Testis (tissue), 3 donors: ENCODE results near the gene HRH1. TPM values are rescaled to one million over a fixed set of nuclear protein-coding genes. Genes with fewer than 3 reads are reported as not detected.
"Not testable (repeated sequence)": the region's sequence is repeated elsewhere in the genome, so short reads cannot be mapped to it uniquely, and the experiment has no call there.

Experiments
- DNase-seq: peaks from one replicate; pipeline ENCODE4 v3.0.0-alpha.2; 2019
- H3K27ac ChIP-seq, 2 donors: fragments of 200-600 bp; sonication (generic); one replicate each; pipeline ENCODE4 v1.5.1; 2019
- H3K27me3 ChIP-seq: fragments of 200-600 bp; sonication (generic); one replicate; pipeline ENCODE4 v1.5.1; 2019
- H3K36me3 ChIP-seq: fragments of 200-600 bp; sonication (generic); one replicate; pipeline ENCODE4 v1.5.1; 2017; ENCODE audit warnings: low read depth; ENCODE audit errors: missing control alignments
- H3K4me1 ChIP-seq: fragments of 200-600 bp; sonication (generic); one replicate; pipeline ENCODE4 v1.5.1; 2019
- H3K4me3 ChIP-seq, 2 donors: fragments of 200-600 bp; sonication (generic); one replicate each; pipeline ENCODE4 v1.5.1; 2017 to 2019
- H3K9me3 ChIP-seq: fragments of 200-600 bp; sonication (generic); one replicate; pipeline ENCODE4 v1.5.1; 2017
- POLR2A ChIP-seq: fragments of 450-650 bp; IDR thresholded peaks from one replicate; pipeline ENCODE4 v1.6.1; 2017; ENCODE audit warnings: antibody characterized with exemption, mild to moderate bottlenecking, moderate library complexity
- WGBS, 2 donors: methylation state at CpG; one replicate each; pipeline ENCODE4 v1.1.5; 2018; 5-methylcytosine and 5-hydroxymethylcytosine counted together
- intact Hi-C: fragments of 100-400 bp; cut with DNase I; formaldehyde crosslinking; loops from one replicate; pipeline ENCODE4 v1.15.1; 2023; ENCODE audit warnings: low total_unique reads
- polyA plus RNA-seq: library from polyadenylated mRNA; stranded (reverse); fragments of 350-450 nt; fragmentation: Illumina TruSeq; extraction: RNeasy Lipid Tissue Mini Kit (QIAGEN cat#74804); gene quantifications from one replicate; pipeline ENCODE4 v1.2.3, GENCODE V29; 2014; ENCODE audit warnings: low read depth, low replicate concordance; ENCODE audit not compliant: insufficient read depth
- total RNA-seq, 2 donors: library from RNA; depleted of rRNA; stranded (reverse); fragments of >200 nt; gene quantifications; one replicate each; pipeline ENCODE4 v1.2.3, GENCODE V29; 2016
- TF ChIP-seq, protein P1 (sequence below), 3 experiments: fragments of 450-650 bp in 2 of 3; fragments of 200-600 bp in 1 of 3; sonication (generic) in 1 of 3; IDR thresholded peaks; one replicate each; pipeline ENCODE4 v1.5.1; 2016 to 2019; ENCODE audit warnings: antibody characterized with exemption in 3 of 3, mild to moderate bottlenecking in 2 of 3, moderate library complexity in 1 of 3

HRH1 gene
- total and polyA plus RNA-seq, 3 donors from 2014 or later: 1.6 to 3.2 (median 2.5) TPM

DNA sequence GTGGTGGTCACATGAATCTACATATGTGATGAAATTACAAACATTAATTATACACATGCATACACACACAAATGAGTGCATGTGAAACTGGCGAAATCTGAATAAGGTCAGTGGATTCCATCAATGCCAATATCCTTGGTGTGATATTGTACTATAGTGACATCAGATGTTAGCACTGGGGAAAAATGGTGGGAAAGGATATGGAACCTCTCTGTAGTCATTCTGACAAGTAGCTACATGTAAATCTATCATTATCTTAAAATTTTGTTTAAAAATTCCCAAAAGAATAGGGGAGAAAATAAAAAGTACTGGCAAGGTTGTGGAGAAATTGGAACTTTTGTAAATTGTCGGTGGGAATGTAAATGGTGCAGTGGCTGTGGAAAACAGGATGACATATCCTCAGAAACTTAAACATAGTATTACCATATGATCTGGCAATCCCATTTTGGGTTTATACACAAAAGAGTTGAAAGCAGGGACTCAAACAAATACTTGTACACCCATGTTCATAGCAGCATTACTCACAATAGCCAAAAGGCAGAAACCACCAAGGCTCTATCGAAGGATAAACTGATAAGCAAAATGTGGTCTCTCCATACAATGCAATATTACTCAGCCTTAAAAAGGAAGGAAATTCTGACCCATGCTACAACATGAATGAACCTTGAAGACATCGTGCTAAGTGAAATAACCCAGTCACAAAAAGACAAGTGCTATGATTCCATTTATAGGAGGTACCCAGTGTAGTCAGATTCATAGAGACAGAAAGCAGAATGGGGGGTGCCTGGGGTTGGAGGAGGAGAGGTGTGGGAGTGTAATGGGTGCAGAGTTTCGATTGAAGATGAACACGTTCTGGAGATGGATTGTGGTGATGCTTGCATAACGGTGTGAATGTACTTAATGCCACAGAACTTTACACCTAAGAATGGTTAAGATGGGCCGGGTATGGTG is 25.3 kb upstream of the HRH1 start:
- H3K4me1 ChIP-seq: no peaks in the 10 kb centered on the region
- no peak for TF ChIP-seq POLR2A
- TF ChIP-seq, protein P1, sequence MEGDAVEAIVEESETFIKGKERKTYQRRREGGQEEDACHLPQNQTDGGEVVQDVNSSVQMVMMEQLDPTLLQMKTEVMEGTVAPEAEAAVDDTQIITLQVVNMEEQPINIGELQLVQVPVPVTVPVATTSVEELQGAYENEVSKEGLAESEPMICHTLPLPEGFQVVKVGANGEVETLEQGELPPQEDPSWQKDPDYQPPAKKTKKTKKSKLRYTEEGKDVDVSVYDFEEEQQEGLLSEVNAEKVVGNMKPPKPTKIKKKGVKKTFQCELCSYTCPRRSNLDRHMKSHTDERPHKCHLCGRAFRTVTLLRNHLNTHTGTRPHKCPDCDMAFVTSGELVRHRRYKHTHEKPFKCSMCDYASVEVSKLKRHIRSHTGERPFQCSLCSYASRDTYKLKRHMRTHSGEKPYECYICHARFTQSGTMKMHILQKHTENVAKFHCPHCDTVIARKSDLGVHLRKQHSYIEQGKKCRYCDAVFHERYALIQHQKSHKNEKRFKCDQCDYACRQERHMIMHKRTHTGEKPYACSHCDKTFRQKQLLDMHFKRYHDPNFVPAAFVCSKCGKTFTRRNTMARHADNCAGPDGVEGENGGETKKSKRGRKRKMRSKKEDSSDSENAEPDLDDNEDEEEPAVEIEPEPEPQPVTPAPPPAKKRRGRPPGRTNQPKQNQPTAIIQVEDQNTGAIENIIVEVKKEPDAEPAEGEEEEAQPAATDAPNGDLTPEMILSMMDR (IDR thresholded peaks at IDR 0.05): no peak
- intact Hi-C loops: no loop called here
- no peaks in the 10 kb centered on the region for H3K36me3 ChIP-seq
- WGBS, 2 donors: 88 to 91% methylated on average over 8 of the region's 8 CpGs
- DNase-seq: no peak
- no peak overlapping the region for H3K27ac ChIP-seq
- no peaks in the 10 kb centered on the region for H3K27me3 ChIP-seq
- no peak overlapping the region for H3K4me3 ChIP-seq
- no peaks in the 10 kb centered on the region for H3K9me3 ChIP-seq

DNA sequence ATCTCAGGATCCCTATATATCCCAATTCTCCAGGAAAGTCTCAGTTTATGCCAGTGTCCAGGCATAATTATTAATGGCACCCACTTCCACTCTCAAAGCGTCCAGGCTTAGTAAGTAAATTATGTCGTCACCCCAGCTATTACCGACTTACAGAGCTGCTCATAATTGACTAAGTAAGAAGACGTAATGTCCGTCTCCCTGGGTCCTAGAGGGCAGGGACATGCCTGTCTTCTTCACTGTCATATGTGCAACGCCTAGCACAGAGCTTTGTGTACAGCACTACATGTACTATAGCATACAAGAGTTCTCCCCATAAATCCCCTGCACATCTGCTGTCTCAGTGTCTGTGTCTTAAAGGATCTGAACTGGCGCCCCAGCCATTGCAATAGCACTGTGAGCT is 23.9 kb upstream of the HRH1 start:
- no peak overlapping the region for H3K4me3 ChIP-seq
- no peaks in the 10 kb centered on the region for H3K27me3 ChIP-seq
- intact Hi-C loops: no loop called here
- no peaks in the 10 kb centered on the region for H3K36me3 ChIP-seq
- H3K9me3 ChIP-seq: no peaks in the 10 kb centered on the region
- H3K27ac ChIP-seq: no peak overlapping the region
- H3K4me1 ChIP-seq: no peaks in the 10 kb centered on the region
- no peak for TF ChIP-seq POLR2A
- TF ChIP-seq, protein P1 (IDR thresholded peaks at IDR 0.05): no peak
- no peak for DNase-seq
- WGBS, 2 donors: 78 to 79% methylated on average over 7 of the region's 7 CpGs

- Histone ChIP-seq H3K4me3 (no peak overlapping the region), H3K9me3 (no peaks in the 10 kb centered on the region), H3K36me3 (no peaks in the 10 kb centered on the region), H3K27ac (no peak overlapping the region), H3K27me3 (no peaks in the 10 kb centered on the region), H3K4me1 (no peaks in the 10 kb centered on the region)
- 82% methylated on average over 5 of the region's 5 CpGs for WGBS, 2 donors
- TF ChIP-seq, protein P1 (IDR thresholded peaks at IDR 0.05): no peak
- no peak for TF ChIP-seq POLR2A
- DNase-seq: no peak
- intact Hi-C loops: no loop called here
These were observed 22.9 kb upstream of the HRH1 start for GRCh38 chr3:11131371-11131770.

DNA sequence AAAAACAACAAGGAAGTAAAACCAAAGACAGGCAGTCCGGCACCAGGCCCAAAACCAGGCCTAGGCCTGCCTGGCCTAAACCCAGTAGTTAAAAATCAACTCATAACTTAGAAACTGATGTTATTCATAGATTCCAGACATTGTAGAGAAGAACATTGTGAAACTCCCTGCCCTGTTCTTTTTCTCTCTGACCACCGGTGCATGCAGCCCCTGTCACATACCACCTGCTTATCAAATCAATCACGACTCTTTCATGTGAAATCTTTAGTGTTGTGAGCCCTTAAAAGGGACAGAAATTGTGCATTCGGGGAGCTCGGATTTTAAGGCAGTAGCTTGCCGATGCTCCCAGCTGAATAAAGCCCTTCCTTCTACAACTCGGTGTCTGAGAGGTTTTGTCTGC is 22.4 kb upstream of the HRH1 start:
- H3K4me3 ChIP-seq, intact Hi-C loops, H3K9me3 ChIP-seq, H3K27me3 ChIP-seq, DNase-seq, H3K36me3 ChIP-seq, H3K27ac ChIP-seq, H3K4me1 ChIP-seq: not testable (repeated sequence)
- 90 to 92% methylated on average over 7 of the region's 7 CpGs for WGBS, 2 donors

- H3K27ac ChIP-seq: no peak overlapping the region
- intact Hi-C loops: no loop called here
- no peaks in the 10 kb centered on the region for H3K27me3 ChIP-seq
- H3K9me3 ChIP-seq: no peaks in the 10 kb centered on the region
- DNase-seq: no peak
- WGBS, 2 donors: 73 to 79% methylated on average over 4 of the region's 4 CpGs
- TF ChIP-seq, protein P1 (IDR thresholded peaks at IDR 0.05): no peak
- no peak for TF ChIP-seq POLR2A
- H3K36me3 ChIP-seq: no peaks in the 10 kb centered on the region
- H3K4me3 ChIP-seq: no peak overlapping the region
- no peaks in the 10 kb centered on the region for H3K4me1 ChIP-seq
These were observed 21.4 kb upstream of the HRH1 start for GRCh38 chr3:11132861-11133260.
